SK-N-SH treated with all-trans-retinoic acid at 6 μM for 48 hours (cell line): ENCODE results near the gene STK39.

ENCODE experiments used
- ATAC-seq: fragments of 200-7000 bp; cut with Tn5 transposase; 3 replicates; pipeline ENCODE4 v1.9.1; 2020; ENCODE audit warnings: mild to moderate bottlenecking, moderate library complexity
- ARNTL ChIP-seq: fragments of 450-650 bp; formaldehyde crosslinking; IDR thresholded peaks from 2 replicates; pipeline ENCODE4 v1.5.0; 2020; ENCODE audit warnings: low read depth, mild to moderate bottlenecking, moderate library complexity, borderline replicate concordance
- BACH2 ChIP-seq: fragments of 250-450 bp; sonication (Bioruptor Pico); IDR thresholded peaks from 2 replicates; pipeline ENCODE4 v1.9.0; 2021; ENCODE audit warnings: mild to moderate bottlenecking, borderline replicate concordance
- CSDC2 ChIP-seq: fragments of 250-450 bp; sonication (Bioruptor Pico); IDR thresholded peaks from 2 replicates; pipeline ENCODE4 v1.5.0; 2020; ENCODE audit warnings: mild to moderate bottlenecking, moderate library complexity
- CSRNP3 ChIP-seq: fragments of 250-450 bp; sonication (Bioruptor Pico); IDR thresholded peaks from 2 replicates; pipeline ENCODE4 v1.5.1; 2021; ENCODE audit warnings: mild to moderate bottlenecking, moderate library complexity
- ESRRG ChIP-seq: fragments of 250-450 bp; sonication (Bioruptor Pico); IDR thresholded peaks from 2 replicates; pipeline ENCODE4 v1.6.1; 2021; ENCODE audit warnings: mild to moderate bottlenecking
- GLIS3 ChIP-seq: fragments of 250-450 bp; sonication (Bioruptor Pico); IDR thresholded peaks from 2 replicates; pipeline ENCODE4 v1.5.0; 2020; ENCODE audit warnings: mild to moderate bottlenecking, moderate library complexity
- PATZ1 ChIP-seq: fragments of 250-450 bp; sonication (Bioruptor Pico); IDR thresholded peaks from 2 replicates; pipeline ENCODE4 v1.8.0; 2020; ENCODE audit warnings: mild to moderate bottlenecking, moderate library complexity, borderline replicate concordance
- PPARA ChIP-seq: fragments of 250-450 bp; sonication (Bioruptor Pico); IDR thresholded peaks from 2 replicates; pipeline ENCODE4 v1.5.0; 2020; ENCODE audit warnings: mild to moderate bottlenecking, borderline replicate concordance
- RARB ChIP-seq: fragments of 250-450 bp; sonication (Bioruptor Pico); IDR thresholded peaks from 2 replicates; pipeline ENCODE4 v1.8.0; 2021; ENCODE audit warnings: mild to moderate bottlenecking, moderate library complexity
- SNAI2 ChIP-seq: fragments of 250-450 bp; sonication (Bioruptor Pico); IDR thresholded peaks from 2 replicates; pipeline ENCODE4 v1.5.0; 2020; ENCODE audit warnings: mild to moderate bottlenecking, moderate library complexity
- TCF4 ChIP-seq: fragments of 250-450 bp; sonication (Bioruptor Pico); IDR thresholded peaks from 2 replicates; pipeline ENCODE4 v1.8.0; 2021; ENCODE audit warnings: mild to moderate bottlenecking, moderate library complexity, borderline replicate concordance
- TOX ChIP-seq: fragments of 250-450 bp; sonication (Bioruptor Pico); IDR thresholded peaks from 2 replicates; pipeline ENCODE4 v1.8.0; 2021; ENCODE audit warnings: mild to moderate bottlenecking, moderate library complexity, borderline replicate concordance
- ZC3H10 ChIP-seq: fragments of 250-450 bp; sonication (Bioruptor Pico); IDR thresholded peaks from 2 replicates; pipeline ENCODE4 v1.5.1; 2021; ENCODE audit warnings: mild to moderate bottlenecking, moderate library complexity
- ZFP3 ChIP-seq: fragments of 250-450 bp; sonication (Bioruptor Pico); IDR thresholded peaks from 2 replicates; pipeline ENCODE4 v1.5.0; 2020; ENCODE audit warnings: mild to moderate bottlenecking, moderate library complexity
- ZFP30 ChIP-seq: fragments of 450-650 bp; formaldehyde crosslinking; IDR thresholded peaks from 2 replicates; pipeline ENCODE4 v1.5.0; 2022; ENCODE audit warnings: mild to moderate bottlenecking, moderate library complexity
- ZNF565 ChIP-seq: fragments of 450-650 bp; formaldehyde crosslinking; conservative IDR thresholded peaks from 2 replicates; pipeline ENCODE4 v1.5.0; 2020; ENCODE audit warnings: low read depth, mild to moderate bottlenecking, moderate library complexity
- ZNF70 ChIP-seq: fragments of 450-650 bp; formaldehyde crosslinking; IDR thresholded peaks from 2 replicates; pipeline ENCODE4 v1.5.0; 2020; ENCODE audit warnings: mild to moderate bottlenecking, moderate library complexity
- ZNF8 ChIP-seq: fragments of 450-650 bp; formaldehyde crosslinking; IDR thresholded peaks from 2 replicates; pipeline ENCODE4 v1.5.0; 2020; ENCODE audit warnings: mild to moderate bottlenecking, moderate library complexity
- TF ChIP-seq, protein P1 (sequence below): fragments of 250-450 bp; sonication (Bioruptor Pico); IDR thresholded peaks from 2 replicates; pipeline ENCODE4 v1.5.1; 2020; ENCODE audit warnings: low read depth, mild to moderate bottlenecking, moderate library complexity
- TF ChIP-seq, protein P2 (sequence below): fragments of 250-450 bp; sonication (Bioruptor Pico); IDR thresholded peaks from 2 replicates; pipeline ENCODE4 v1.5.0; 2020; ENCODE audit warnings: mild to moderate bottlenecking, moderate library complexity

The STK39 gene

GRCh38 chr2:167935803-167936110, 311.6 kb downstream of the STK39 start (continued):
- TF ChIP-seq, protein P1, sequence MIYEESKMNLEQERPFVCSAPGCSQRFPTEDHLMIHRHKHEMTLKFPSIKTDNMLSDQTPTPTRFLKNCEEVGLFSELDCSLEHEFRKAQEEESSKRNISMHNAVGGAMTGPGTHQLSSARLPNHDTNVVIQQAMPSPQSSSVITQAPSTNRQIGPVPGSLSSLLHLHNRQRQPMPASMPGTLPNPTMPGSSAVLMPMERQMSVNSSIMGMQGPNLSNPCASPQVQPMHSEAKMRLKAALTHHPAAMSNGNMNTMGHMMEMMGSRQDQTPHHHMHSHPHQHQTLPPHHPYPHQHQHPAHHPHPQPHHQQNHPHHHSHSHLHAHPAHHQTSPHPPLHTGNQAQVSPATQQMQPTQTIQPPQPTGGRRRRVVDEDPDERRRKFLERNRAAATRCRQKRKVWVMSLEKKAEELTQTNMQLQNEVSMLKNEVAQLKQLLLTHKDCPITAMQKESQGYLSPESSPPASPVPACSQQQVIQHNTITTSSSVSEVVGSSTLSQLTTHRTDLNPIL (CRISPR knock-in tag): no peak

DNA sequence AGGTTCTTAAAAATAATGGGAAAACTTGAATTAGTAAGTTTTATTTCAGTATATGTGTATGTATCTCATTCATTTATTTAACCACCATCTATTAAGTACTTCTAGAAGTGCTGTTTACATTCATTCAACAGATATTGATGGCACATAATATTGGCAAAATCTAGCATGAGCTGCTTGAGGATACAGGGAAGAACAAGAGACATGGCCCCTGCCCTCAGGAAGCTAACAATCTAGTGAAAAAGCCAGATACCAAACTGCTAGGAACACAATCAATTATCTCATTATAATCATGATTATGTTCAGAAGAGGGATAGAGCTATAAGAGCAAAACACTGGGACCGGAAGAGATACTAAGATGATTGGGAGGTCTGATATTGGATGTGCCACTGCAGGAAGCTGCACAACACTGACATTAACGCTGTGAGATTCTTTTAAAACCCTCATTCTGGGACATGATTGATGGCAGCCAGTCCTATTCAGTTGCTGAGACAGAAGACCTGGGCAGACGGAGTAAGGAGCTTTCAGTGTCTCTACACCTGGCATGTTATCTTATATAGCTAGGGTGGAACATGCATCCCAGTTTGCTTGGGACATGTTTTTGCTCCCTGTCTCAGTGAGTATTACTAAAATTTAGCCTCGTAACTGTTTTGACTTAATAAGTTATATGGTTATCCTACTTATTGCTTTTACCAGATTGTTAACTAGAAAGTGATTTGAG, 314.1 kb downstream of the STK39 start:
- TF ChIP-seq TCF4 (CRISPR knock-in tag) (no peak), ZNF565 (CRISPR knock-in tag) (no peak), GLIS3 (CRISPR knock-in tag) (no peak), RARB (CRISPR knock-in tag) (no peak), PATZ1 (CRISPR knock-in tag) (no peak), ZFP3 (CRISPR knock-in tag) (no peak), PPARA (no peak), ARNTL (CRISPR knock-in tag) (no peak)
- ATAC-seq: no peak

DNA sequence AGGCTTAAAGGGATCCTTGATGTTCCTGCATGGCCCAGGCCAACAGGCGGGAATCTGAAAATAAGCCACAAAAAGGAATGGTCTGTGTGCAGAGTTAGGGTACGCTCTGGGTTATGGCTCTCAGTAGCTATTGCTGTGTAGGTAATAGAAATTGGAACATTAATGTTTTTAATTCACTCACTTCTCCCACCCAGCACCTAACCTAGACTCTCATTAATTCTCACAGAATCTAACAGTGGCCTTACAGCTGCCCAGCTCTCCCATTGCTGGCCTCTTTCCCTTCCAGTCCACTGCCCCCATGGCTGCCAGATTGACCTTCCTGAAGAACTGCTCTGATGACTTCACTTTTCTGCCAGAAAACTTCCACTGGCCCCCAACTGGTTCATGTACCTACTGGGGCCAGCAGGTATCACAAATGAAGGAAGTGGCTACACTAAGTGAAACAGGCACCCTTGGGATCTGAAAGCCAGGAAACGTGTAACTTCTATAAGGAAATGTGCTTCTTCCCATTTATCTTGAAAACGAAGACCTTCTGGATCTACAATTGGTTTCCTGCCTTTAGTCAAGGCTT, 315.2 kb downstream of the STK39 start:
- ATAC-seq: no peak
- TF ChIP-seq RARB (CRISPR knock-in tag) (no peak), CSDC2 (CRISPR knock-in tag) (no peak), ZFP30 (CRISPR knock-in tag) (no peak), ZFP3 (CRISPR knock-in tag) (no peak), SNAI2 (CRISPR knock-in tag) (no peak), TCF4 (CRISPR knock-in tag) (no peak), ZNF70 (CRISPR knock-in tag) (no peak), ZNF8 (CRISPR knock-in tag) (no peak), TOX (CRISPR knock-in tag) (no peak), PATZ1 (CRISPR knock-in tag) (no peak), ZNF565 (CRISPR knock-in tag) (no peak), ESRRG (CRISPR knock-in tag) (no peak), PPARA (no peak), ZC3H10 (CRISPR knock-in tag) (no peak), BACH2 (no peak), CSRNP3 (CRISPR knock-in tag) (no peak)
- TF ChIP-seq, protein P1 (CRISPR knock-in tag): no peak
- TF ChIP-seq, protein P2, sequence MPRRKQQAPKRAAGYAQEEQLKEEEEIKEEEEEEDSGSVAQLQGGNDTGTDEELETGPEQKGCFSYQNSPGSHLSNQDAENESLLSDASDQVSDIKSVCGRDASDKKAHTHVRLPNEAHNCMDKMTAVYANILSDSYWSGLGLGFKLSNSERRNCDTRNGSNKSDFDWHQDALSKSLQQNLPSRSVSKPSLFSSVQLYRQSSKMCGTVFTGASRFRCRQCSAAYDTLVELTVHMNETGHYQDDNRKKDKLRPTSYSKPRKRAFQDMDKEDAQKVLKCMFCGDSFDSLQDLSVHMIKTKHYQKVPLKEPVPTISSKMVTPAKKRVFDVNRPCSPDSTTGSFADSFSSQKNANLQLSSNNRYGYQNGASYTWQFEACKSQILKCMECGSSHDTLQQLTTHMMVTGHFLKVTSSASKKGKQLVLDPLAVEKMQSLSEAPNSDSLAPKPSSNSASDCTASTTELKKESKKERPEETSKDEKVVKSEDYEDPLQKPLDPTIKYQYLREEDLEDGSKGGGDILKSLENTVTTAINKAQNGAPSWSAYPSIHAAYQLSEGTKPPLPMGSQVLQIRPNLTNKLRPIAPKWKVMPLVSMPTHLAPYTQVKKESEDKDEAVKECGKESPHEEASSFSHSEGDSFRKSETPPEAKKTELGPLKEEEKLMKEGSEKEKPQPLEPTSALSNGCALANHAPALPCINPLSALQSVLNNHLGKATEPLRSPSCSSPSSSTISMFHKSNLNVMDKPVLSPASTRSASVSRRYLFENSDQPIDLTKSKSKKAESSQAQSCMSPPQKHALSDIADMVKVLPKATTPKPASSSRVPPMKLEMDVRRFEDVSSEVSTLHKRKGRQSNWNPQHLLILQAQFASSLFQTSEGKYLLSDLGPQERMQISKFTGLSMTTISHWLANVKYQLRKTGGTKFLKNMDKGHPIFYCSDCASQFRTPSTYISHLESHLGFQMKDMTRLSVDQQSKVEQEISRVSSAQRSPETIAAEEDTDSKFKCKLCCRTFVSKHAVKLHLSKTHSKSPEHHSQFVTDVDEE (CRISPR knock-in tag): no peak
- TF ChIP-seq, all 23 proteins: peak for 0
